Measurements from ENCODE around the gene SULT1C3.

SULT1C3 gene

GRCh38 chr2:108270346-108270745 is 30.6 kb downstream of the SULT1C3 start:
- peak; percentile 38 to 84 for DNase-seq

GRCh38 chr2:108270768-108271506 is 31.2 kb downstream of the SULT1C3 start:
- H3K4me1 ChIP-seq (ENCODE audit: control insufficient read depth in 1 of 2, insufficient read depth in 2 of 2, low read length in 2 of 2): peaks cover 0 to 3% of the 10 kb centered on the region in 2 experiments
- no peaks in the 10 kb centered on the region for H3K79me2 ChIP-seq (ENCODE audit: control insufficient read depth, insufficient read depth, low read length, poor library complexity)
- H2BK12ac ChIP-seq (ENCODE audit: low read length): no peak overlapping the region
- H3K23ac ChIP-seq (ENCODE audit: low read length): no peak overlapping the region
- no peak overlapping the region for H2BK5ac ChIP-seq (ENCODE audit: low read depth, low read length, poor library complexity)
- H3K14ac ChIP-seq (ENCODE audit: low read length): no peak overlapping the region
- H3K4me2 ChIP-seq (ENCODE audit: low read length): no peak overlapping the region
- H3K9me3 ChIP-seq (ENCODE audit: insufficient read depth, low read depth, low read length): peaks cover 3% of the 10 kb centered on the region
- H2AK5ac ChIP-seq (ENCODE audit: low read length): no peak overlapping the region
- no peaks in the 10 kb centered on the region for H3K27me3 ChIP-seq (ENCODE audit: insufficient read depth, low read length)
- no peak overlapping the region for H3K27ac ChIP-seq (ENCODE audit: low read depth, low read length)
- no peak overlapping the region for H3K18ac ChIP-seq (ENCODE audit: low read length)
- no peak overlapping the region for H3K9ac ChIP-seq (ENCODE audit: low read length)
- no peak overlapping the region for H4K91ac ChIP-seq (ENCODE audit: low read depth, low read length)
- H3K36me3 ChIP-seq (ENCODE audit: control insufficient read depth in 1 of 2, insufficient read depth in 2 of 2, low read length in 2 of 2): no peaks in the 10 kb centered on the region
- H2AFZ ChIP-seq (ENCODE audit: insufficient read depth, low read length, poor library complexity): no peak overlapping the region
- no peak overlapping the region for H2BK120ac ChIP-seq (ENCODE audit: insufficient read depth, low read length, poor library complexity)
- H3K4ac ChIP-seq (ENCODE audit: low read depth, low read length): no peak overlapping the region
- H3K79me1 ChIP-seq (ENCODE audit: low read length): peaks cover 2% of the 10 kb centered on the region
- H3K4me3 ChIP-seq (ENCODE audit: low read depth, low read length): no peak overlapping the region
- no peak overlapping the region for H4K8ac ChIP-seq (ENCODE audit: low read depth, low read length)
- no peak overlapping the region for H4K12ac ChIP-seq (ENCODE audit: low read depth, low read length)
- WGBS (ENCODE audit: extremely low coverage, insufficient coverage, insufficient read length): no CpG with 5 or more reads among the region's 5 CpGs
- peak; percentile 78 to 80 for DNase-seq

More at GRCh38 chr2:108270346-108270745, 30.6 kb downstream of the SULT1C3 start:
- H3K4me3 ChIP-seq (ENCODE audit: low read depth, low read length): no peak overlapping the region
- H3K27ac ChIP-seq (ENCODE audit: low read depth, low read length): no peak overlapping the region
- H3K9me3 ChIP-seq (ENCODE audit: insufficient read depth, low read depth, low read length): peaks cover 3% of the 10 kb centered on the region
- H3K18ac ChIP-seq (ENCODE audit: low read length): no peak overlapping the region
- H2BK5ac ChIP-seq (ENCODE audit: low read depth, low read length, poor library complexity): no peak overlapping the region
- H3K4me2 ChIP-seq (ENCODE audit: low read length): no peak overlapping the region
- no peak overlapping the region for H4K91ac ChIP-seq (ENCODE audit: low read depth, low read length)
- H2AFZ ChIP-seq (ENCODE audit: insufficient read depth, low read length, poor library complexity): no peak overlapping the region
- no peak overlapping the region for H2BK12ac ChIP-seq (ENCODE audit: low read length)
- H3K36me3 ChIP-seq (ENCODE audit: control insufficient read depth in 1 of 2, insufficient read depth in 2 of 2, low read length in 2 of 2): no peaks in the 10 kb centered on the region
- no peak overlapping the region for H4K12ac ChIP-seq (ENCODE audit: low read depth, low read length)
- WGBS (ENCODE audit: extremely low coverage, insufficient coverage, insufficient read length): no CpG with 5 or more reads among the region's 3 CpGs
- H2BK120ac ChIP-seq (ENCODE audit: insufficient read depth, low read length, poor library complexity): no peak overlapping the region
- H2AK5ac ChIP-seq (ENCODE audit: low read length): no peak overlapping the region
- H4K8ac ChIP-seq (ENCODE audit: low read depth, low read length): no peak overlapping the region
- peaks cover 2% of the 10 kb centered on the region for H3K79me1 ChIP-seq (ENCODE audit: low read length)
- H3K4me1 ChIP-seq (ENCODE audit: control insufficient read depth in 1 of 2, insufficient read depth in 2 of 2, low read length in 2 of 2): peaks cover 0 to 3% of the 10 kb centered on the region in 2 experiments
- no peaks in the 10 kb centered on the region for H3K27me3 ChIP-seq (ENCODE audit: insufficient read depth, low read length)
- no peaks in the 10 kb centered on the region for H3K79me2 ChIP-seq (ENCODE audit: control insufficient read depth, insufficient read depth, low read length, poor library complexity)
- H3K4ac ChIP-seq (ENCODE audit: low read depth, low read length): no peak overlapping the region
- no peak overlapping the region for H3K9ac ChIP-seq (ENCODE audit: low read length)
- H3K14ac ChIP-seq (ENCODE audit: low read length): no peak overlapping the region
- no peak overlapping the region for H3K23ac ChIP-seq (ENCODE audit: low read length)

- DNase-seq: peak; percentile 86 to 95
- Histone ChIP-seq H3K79me2 (ENCODE audit: control insufficient read depth, insufficient read depth, low read length, poor library complexity) (no peaks in the 10 kb centered on the region), H3K36me3 (ENCODE audit: control insufficient read depth in 1 of 2, insufficient read depth in 2 of 2, low read length in 2 of 2) (no peaks in the 10 kb centered on the region), H3K27ac (ENCODE audit: low read depth, low read length) (no peak overlapping the region), H3K14ac (ENCODE audit: low read length) (peak overlapping the region; percentile 33), H3K18ac (ENCODE audit: low read length) (no peak overlapping the region), H2AK5ac (ENCODE audit: low read length) (no peak overlapping the region), H3K4me2 (ENCODE audit: low read length) (no peak overlapping the region), H2BK120ac (ENCODE audit: insufficient read depth, low read length, poor library complexity) (no peak overlapping the region), H3K27me3 (ENCODE audit: insufficient read depth, low read length) (no peaks in the 10 kb centered on the region), H3K4me3 (ENCODE audit: low read depth, low read length) (no peak overlapping the region), H2BK5ac (ENCODE audit: low read depth, low read length, poor library complexity) (no peak overlapping the region), H4K8ac (ENCODE audit: low read depth, low read length) (no peak overlapping the region), H4K12ac (ENCODE audit: low read depth, low read length) (peak overlapping the region; percentile 22), H3K79me1 (ENCODE audit: low read length) (peaks cover 2% of the 10 kb centered on the region), H4K91ac (ENCODE audit: low read depth, low read length) (peak overlapping the region; percentile 40), H3K4ac (ENCODE audit: low read depth, low read length) (no peak overlapping the region), H3K4me1 (ENCODE audit: control insufficient read depth in 1 of 2, insufficient read depth in 2 of 2, low read length in 2 of 2) (peaks cover 0 to 3% of the 10 kb centered on the region in 2 experiments), H3K9ac (ENCODE audit: low read length) (no peak overlapping the region), H3K23ac (ENCODE audit: low read length) (no peak overlapping the region), H2AFZ (ENCODE audit: insufficient read depth, low read length, poor library complexity) (no peak overlapping the region), H2BK12ac (ENCODE audit: low read length) (no peak overlapping the region), H3K9me3 (ENCODE audit: insufficient read depth, low read depth, low read length) (peaks cover 3% of the 10 kb centered on the region)
- no CpG with 5 or more reads among the region's 7 CpGs for WGBS (ENCODE audit: extremely low coverage, insufficient coverage, insufficient read length)
Observed at GRCh38 chr2:108271691-108272253, 32.0 kb downstream of the SULT1C3 start.

GRCh38 chr2:108278631-108279030 is 38.9 kb downstream of the SULT1C3 start:
- no peaks in the 10 kb centered on the region for H3K4me1 ChIP-seq (ENCODE audit: control insufficient read depth in 1 of 2, insufficient read depth in 2 of 2, low read length in 2 of 2)
- no peak overlapping the region for H3K14ac ChIP-seq (ENCODE audit: low read length)
- no peak overlapping the region for H3K4ac ChIP-seq (ENCODE audit: low read depth, low read length)
- no peaks in the 10 kb centered on the region for H3K27me3 ChIP-seq (ENCODE audit: insufficient read depth, low read length)
- no peak overlapping the region for H3K4me2 ChIP-seq (ENCODE audit: low read length)
- WGBS (ENCODE audit: extremely low coverage, insufficient coverage, insufficient read length): no CpG with 5 or more reads among the region's 2 CpGs
- no peak overlapping the region for H3K27ac ChIP-seq (ENCODE audit: low read depth, low read length)
- H3K9ac ChIP-seq (ENCODE audit: low read length): no peak overlapping the region
- no peak overlapping the region for H2BK5ac ChIP-seq (ENCODE audit: low read depth, low read length, poor library complexity)
- no peaks in the 10 kb centered on the region for H3K9me3 ChIP-seq (ENCODE audit: insufficient read depth, low read depth, low read length)
- no peak overlapping the region for H2AFZ ChIP-seq (ENCODE audit: insufficient read depth, low read length, poor library complexity)
- no peak overlapping the region for H4K8ac ChIP-seq (ENCODE audit: low read depth, low read length)
- no peak overlapping the region for H3K18ac ChIP-seq (ENCODE audit: low read length)
- no peaks in the 10 kb centered on the region for H3K79me2 ChIP-seq (ENCODE audit: control insufficient read depth, insufficient read depth, low read length, poor library complexity)
- no peak overlapping the region for H4K91ac ChIP-seq (ENCODE audit: low read depth, low read length)
- no peak overlapping the region for H2BK120ac ChIP-seq (ENCODE audit: insufficient read depth, low read length, poor library complexity)
- H2AK5ac ChIP-seq (ENCODE audit: low read length): no peak overlapping the region
- no peak overlapping the region for H4K12ac ChIP-seq (ENCODE audit: low read depth, low read length)
- no peak overlapping the region for H2BK12ac ChIP-seq (ENCODE audit: low read length)
- no peaks in the 10 kb centered on the region for H3K36me3 ChIP-seq (ENCODE audit: control insufficient read depth in 1 of 2, insufficient read depth in 2 of 2, low read length in 2 of 2)
- no peak for DNase-seq
- no peaks in the 10 kb centered on the region for H3K79me1 ChIP-seq (ENCODE audit: low read length)
- H3K4me3 ChIP-seq (ENCODE audit: low read depth, low read length): no peak overlapping the region
- no peak overlapping the region for H3K23ac ChIP-seq (ENCODE audit: low read length)
